Peyer's patch (tissue), 4 donors: ENCODE results near the gene RASD1. TPM values are rescaled to one million over a fixed set of nuclear protein-coding genes. Genes with fewer than 3 reads are reported as not detected.

ENCODE experiments used
- DNase-seq, 3 donors: peaks; one replicate each; pipeline ENCODE4 v3.0.0-alpha.2; 2017 to 2019
- H3K27ac ChIP-seq, 4 donors: fragments of 200-600 bp; sonication (generic); one replicate each; pipeline ENCODE4 v1.5.1; 2016 to 2019
- H3K27me3 ChIP-seq, 2 donors: fragments of 200-600 bp; sonication (generic); one replicate each; pipeline ENCODE4 v1.5.1; 2019
- H3K36me3 ChIP-seq, 3 donors: fragments of 200-600 bp; sonication (generic); one replicate each; pipeline ENCODE4 v1.5.1; 2016 to 2019
- H3K4me1 ChIP-seq, 4 donors: fragments of 200-600 bp; sonication (generic); one replicate each; pipeline ENCODE4 v1.5.1; 2016 to 2019
- H3K4me3 ChIP-seq, 4 donors: fragments of 200-600 bp; sonication (generic); 1 replicate in 3 of 4; 2 replicates in 1 of 4; pipeline ENCODE4 v1.5.1; 2016 to 2019; ENCODE audit warnings: mild to moderate bottlenecking in 1 of 4
- H3K9me3 ChIP-seq, 4 donors: fragments of 200-600 bp; sonication (generic); one replicate each; pipeline ENCODE4 v1.5.1; 2016 to 2019; ENCODE audit warnings: mild to moderate bottlenecking in 1 of 4
- CTCF ChIP-seq, 6 experiments: fragments of 450-650 bp in 4 of 6; fragments of 200-600 bp in 2 of 6; sonication (generic) in 1 of 6; IDR thresholded peaks; one replicate each; pipeline ENCODE4 v1.5.1; 2017 to 2019; ENCODE audit warnings: antibody characterized with exemption in 6 of 6, mild to moderate bottlenecking in 3 of 6, moderate library complexity in 1 of 6
- POLR2A ChIP-seq, 2 donors: fragments of 450-650 bp; IDR thresholded peaks; one replicate each; pipeline ENCODE4 v1.5.1; 2017; ENCODE audit warnings: antibody characterized with exemption in 2 of 2, mild to moderate bottlenecking in 2 of 2, moderate library complexity in 2 of 2
- total RNA-seq, 4 donors: library from RNA; depleted of rRNA; stranded (reverse); fragments of >200 nt; gene quantifications; one replicate each; pipeline ENCODE4 v1.1.0, GENCODE V29; 2016

The RASD1 gene
- total RNA-seq, 4 donors from 2014 or later: 15.0 to 32.2 (median 25.1) TPM

- no peaks in the 10 kb centered on the region for H3K27me3 ChIP-seq
- H3K4me1 ChIP-seq: peaks cover 0 to 4% (median 0%) of the 10 kb centered on the region in 4 donors
- TF ChIP-seq POLR2A (IDR thresholded peaks at IDR 0.05): no peak
- no peak for TF ChIP-seq CTCF (IDR thresholded peaks at IDR 0.05)
- DNase-seq: no peak
- no peaks in the 10 kb centered on the region for H3K9me3 ChIP-seq
- H3K27ac ChIP-seq: no peak overlapping the region
- H3K4me3 ChIP-seq: no peak overlapping the region
- H3K36me3 ChIP-seq: no peaks in the 10 kb centered on the region
Measured at GRCh38 chr17:17525311-17525710, 29.1 kb upstream of the RASD1 start.

- no peak overlapping the region for H3K4me3 ChIP-seq
- peaks cover 0 to 4% (median 0%) of the 10 kb centered on the region in 4 donors for H3K4me1 ChIP-seq
- no peak overlapping the region for H3K27ac ChIP-seq
- H3K36me3 ChIP-seq: no peaks in the 10 kb centered on the region
- H3K27me3 ChIP-seq: no peaks in the 10 kb centered on the region
- H3K9me3 ChIP-seq: no peaks in the 10 kb centered on the region
- no peak for TF ChIP-seq POLR2A (IDR thresholded peaks at IDR 0.05)
- TF ChIP-seq CTCF (IDR thresholded peaks at IDR 0.05): no peak
- no peak for DNase-seq
Measured at GRCh38 chr17:17523731-17524490, 27.7 kb upstream of the RASD1 start.

GRCh38 chr17:17523001-17523730 lies 27.0 kb upstream of the RASD1 start:
- TF ChIP-seq CTCF (IDR thresholded peaks at IDR 0.05) (no peak), POLR2A (IDR thresholded peaks at IDR 0.05) (no peak)
- Histone ChIP-seq H3K36me3 (no peaks in the 10 kb centered on the region), H3K4me3 (no peak overlapping the region), H3K9me3 (no peaks in the 10 kb centered on the region), H3K27ac (no peak overlapping the region), H3K4me1 (peaks cover 0 to 4% (median 0%) of the 10 kb centered on the region in 4 donors), H3K27me3 (no peaks in the 10 kb centered on the region)
- DNase-seq: no peak

GRCh38 chr17:17520599-17521232 lies 24.5 kb upstream of the RASD1 start:
- DNase-seq: no peak
- Histone ChIP-seq H3K9me3 (no peaks in the 10 kb centered on the region), H3K4me1 (no peaks in the 10 kb centered on the region), H3K27ac (no peak overlapping the region), H3K27me3 (no peaks in the 10 kb centered on the region), H3K36me3 (no peaks in the 10 kb centered on the region), H3K4me3 (no peak overlapping the region)
- TF ChIP-seq CTCF (IDR thresholded peaks at IDR 0.05) (no peak), POLR2A (IDR thresholded peaks at IDR 0.05) (no peak)

- H3K9me3 ChIP-seq: no peaks in the 10 kb centered on the region
- no peak for TF ChIP-seq CTCF (IDR thresholded peaks at IDR 0.05)
- no peak for DNase-seq
- no peaks in the 10 kb centered on the region for H3K36me3 ChIP-seq
- H3K27me3 ChIP-seq: no peaks in the 10 kb centered on the region
- H3K4me1 ChIP-seq: no peaks in the 10 kb centered on the region
- no peak overlapping the region for H3K4me3 ChIP-seq
- H3K27ac ChIP-seq: no peak overlapping the region
Measured at GRCh38 chr17:17519886-17520285, 23.7 kb upstream of the RASD1 start.
